Measurements from ENCODE around the gene ATP8A2. TPM values are rescaled to one million over a fixed set of nuclear protein-coding genes. Genes with fewer than 3 reads are reported as not detected.

The ATP8A2 gene
- total and polyA plus RNA-seq, 10 of the 15 experiments (the other 5 are each of a cell fraction or from before 2014, with no cell fraction given), result 0.01 to 0.04 (median 0.04) TPM; not detected in 7

DNA sequence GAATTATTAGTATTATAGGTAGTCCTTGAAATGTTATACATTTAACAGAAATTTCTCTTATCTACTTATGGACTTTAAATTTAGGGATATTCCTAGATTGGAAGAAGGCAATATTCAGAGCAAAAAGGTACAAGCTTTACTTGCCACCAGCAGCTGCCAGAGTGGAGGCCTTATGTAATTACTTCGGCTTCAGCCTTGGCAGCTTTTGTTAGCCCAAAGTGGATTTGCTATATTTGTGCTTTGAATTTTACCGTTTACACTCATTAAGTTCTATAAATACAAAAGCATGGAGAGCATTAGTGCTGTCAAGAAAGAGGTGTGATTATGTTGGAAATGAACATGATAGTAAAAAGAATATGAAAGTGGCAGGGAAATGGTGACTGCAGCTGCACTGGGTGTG is 319.9 kb downstream of the ATP8A2 start:
- Histone ChIP-seq H3K4me2 (ENCODE audit: control insufficient read depth, insufficient read depth) (no peak overlapping the region), H3K4me1 (ENCODE audit: control insufficient read depth, insufficient read depth, low read length) (no peaks in the 10 kb centered on the region), H3K9me3 (replicated peaks; ENCODE audit: control insufficient read depth, insufficient read depth, low read length) (no peaks in the 10 kb centered on the region), H3K4me3 (no peak overlapping the region), H2AFZ (ENCODE audit: control insufficient read depth, low read depth, low read length) (no peak overlapping the region), H4K20me1 (ENCODE audit: control insufficient read depth, insufficient read depth) (no peaks in the 10 kb centered on the region), H3K79me2 (ENCODE audit: control insufficient read depth, insufficient read depth, low read length) (no peaks in the 10 kb centered on the region), H3K27me3 (replicated peaks in 1 of 2; ENCODE audit: control insufficient read depth in 2 of 2, insufficient read depth in 2 of 2, low read length in 1 of 2) (no peaks in the 10 kb centered on the region), H3K9ac (ENCODE audit: control insufficient read depth, insufficient read depth, low read length) (no peak overlapping the region), H3K27ac (ENCODE audit: control insufficient read depth, insufficient read depth) (no peak overlapping the region), H3K36me3 (ENCODE audit: control insufficient read depth in 2 of 2, insufficient read depth in 2 of 2, low read length in 1 of 2) (no peaks in the 10 kb centered on the region)
- no peak for ATAC-seq
- intact Hi-C loops (cut with micrococcal nuclease; ENCODE audit: unreplicated experiment) (no loop called here), in situ Hi-C loops (cut with MboI) (no loop called here)
- ChIA-PET CTCF (no interaction called here), POLR2A (no interaction called here), RAD21 (ENCODE audit: unreplicated experiment) (no interaction called here), SMC1A (ENCODE audit: uncharacterized antibody, unreplicated experiment) (interaction anchor here (1.0 kb wide), 1 partner anchor 32 kb away, joined by 4 read pairs; no protein-coding TSS in a partner anchor)
- FAIRE-seq, result no peak
- WGBS (ENCODE audit: insufficient coverage, insufficient replicate concordance, low lambda C conversion rate, missing lambda C conversion rate), result 23% methylated on average over 2 of the region's 2 CpGs
- no peak for DNase-seq (ENCODE audit: low read depth, low spot score)
- no TSS peak for BruUV-seq (replicated peaks)
- TF ChIP-seq CHD2 (IDR thresholded peaks at IDR 0.05; ENCODE audit: borderline replicate concordance, low read depth, low read length) (no peak), SMARCA5 (IDR thresholded peaks at IDR 0.05) (no peak), ZNF622 (IDR thresholded peaks at IDR 0.05) (no peak), YBX1 (IDR thresholded peaks at IDR 0.05) (no peak), TCF12 (IDR thresholded peaks at IDR 0.05; ENCODE audit: low read depth, low read length) (no peak), ZSCAN29 (IDR thresholded peaks at IDR 0.05) (no peak), YY1 (IDR thresholded peaks at IDR 0.05; ENCODE audit: low read depth, low read length) (no peak), ZNF274 (IDR thresholded peaks at IDR 0.05; ENCODE audit: insufficient read depth, insufficient read length) (no peak), MYC (IDR thresholded peaks at IDR 0.05; ENCODE audit: insufficient read depth, insufficient read length, insufficient replicate concordance, low read length, severe bottlenecking) (no peak), CHD4 (IDR thresholded peaks at IDR 0.05) (no peak), SREBF1 (IDR thresholded peaks at IDR 0.05; ENCODE audit: low read length) (no peak), EP300 (IDR thresholded peaks at IDR 0.05; ENCODE audit: borderline replicate concordance in 1 of 2, control insufficient read depth in 1 of 2, low read depth in 2 of 2, low read length in 2 of 2) (no peak), RAD21 (IDR thresholded peaks at IDR 0.05; ENCODE audit: insufficient read depth, low read depth, low read length) (no peak), CBFB (IDR thresholded peaks at IDR 0.05; ENCODE audit: low read depth) (no peak)
- TF ChIP-seq, protein P1, sequence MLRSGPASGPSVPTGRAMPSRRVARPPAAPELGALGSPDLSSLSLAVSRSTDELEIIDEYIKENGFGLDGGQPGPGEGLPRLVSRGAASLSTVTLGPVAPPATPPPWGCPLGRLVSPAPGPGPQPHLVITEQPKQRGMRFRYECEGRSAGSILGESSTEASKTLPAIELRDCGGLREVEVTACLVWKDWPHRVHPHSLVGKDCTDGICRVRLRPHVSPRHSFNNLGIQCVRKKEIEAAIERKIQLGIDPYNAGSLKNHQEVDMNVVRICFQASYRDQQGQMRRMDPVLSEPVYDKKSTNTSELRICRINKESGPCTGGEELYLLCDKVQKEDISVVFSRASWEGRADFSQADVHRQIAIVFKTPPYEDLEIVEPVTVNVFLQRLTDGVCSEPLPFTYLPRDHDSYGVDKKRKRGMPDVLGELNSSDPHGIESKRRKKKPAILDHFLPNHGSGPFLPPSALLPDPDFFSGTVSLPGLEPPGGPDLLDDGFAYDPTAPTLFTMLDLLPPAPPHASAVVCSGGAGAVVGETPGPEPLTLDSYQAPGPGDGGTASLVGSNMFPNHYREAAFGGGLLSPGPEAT (IDR thresholded peaks at IDR 0.05; ENCODE audit: low read depth), result no peak
- TF ChIP-seq, protein P2, sequence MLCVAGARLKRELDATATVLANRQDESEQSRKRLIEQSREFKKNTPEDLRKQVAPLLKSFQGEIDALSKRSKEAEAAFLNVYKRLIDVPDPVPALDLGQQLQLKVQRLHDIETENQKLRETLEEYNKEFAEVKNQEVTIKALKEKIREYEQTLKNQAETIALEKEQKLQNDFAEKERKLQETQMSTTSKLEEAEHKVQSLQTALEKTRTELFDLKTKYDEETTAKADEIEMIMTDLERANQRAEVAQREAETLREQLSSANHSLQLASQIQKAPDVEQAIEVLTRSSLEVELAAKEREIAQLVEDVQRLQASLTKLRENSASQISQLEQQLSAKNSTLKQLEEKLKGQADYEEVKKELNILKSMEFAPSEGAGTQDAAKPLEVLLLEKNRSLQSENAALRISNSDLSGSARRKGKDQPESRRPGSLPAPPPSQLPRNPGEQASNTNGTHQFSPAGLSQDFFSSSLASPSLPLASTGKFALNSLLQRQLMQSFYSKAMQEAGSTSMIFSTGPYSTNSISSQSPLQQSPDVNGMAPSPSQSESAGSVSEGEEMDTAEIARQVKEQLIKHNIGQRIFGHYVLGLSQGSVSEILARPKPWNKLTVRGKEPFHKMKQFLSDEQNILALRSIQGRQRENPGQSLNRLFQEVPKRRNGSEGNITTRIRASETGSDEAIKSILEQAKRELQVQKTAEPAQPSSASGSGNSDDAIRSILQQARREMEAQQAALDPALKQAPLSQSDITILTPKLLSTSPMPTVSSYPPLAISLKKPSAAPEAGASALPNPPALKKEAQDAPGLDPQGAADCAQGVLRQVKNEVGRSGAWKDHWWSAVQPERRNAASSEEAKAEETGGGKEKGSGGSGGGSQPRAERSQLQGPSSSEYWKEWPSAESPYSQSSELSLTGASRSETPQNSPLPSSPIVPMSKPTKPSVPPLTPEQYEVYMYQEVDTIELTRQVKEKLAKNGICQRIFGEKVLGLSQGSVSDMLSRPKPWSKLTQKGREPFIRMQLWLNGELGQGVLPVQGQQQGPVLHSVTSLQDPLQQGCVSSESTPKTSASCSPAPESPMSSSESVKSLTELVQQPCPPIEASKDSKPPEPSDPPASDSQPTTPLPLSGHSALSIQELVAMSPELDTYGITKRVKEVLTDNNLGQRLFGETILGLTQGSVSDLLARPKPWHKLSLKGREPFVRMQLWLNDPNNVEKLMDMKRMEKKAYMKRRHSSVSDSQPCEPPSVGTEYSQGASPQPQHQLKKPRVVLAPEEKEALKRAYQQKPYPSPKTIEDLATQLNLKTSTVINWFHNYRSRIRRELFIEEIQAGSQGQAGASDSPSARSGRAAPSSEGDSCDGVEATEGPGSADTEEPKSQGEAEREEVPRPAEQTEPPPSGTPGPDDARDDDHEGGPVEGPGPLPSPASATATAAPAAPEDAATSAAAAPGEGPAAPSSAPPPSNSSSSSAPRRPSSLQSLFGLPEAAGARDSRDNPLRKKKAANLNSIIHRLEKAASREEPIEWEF (IDR thresholded peaks at IDR 0.05; ENCODE audit: insufficient replicate concordance, low read depth, low read length), result no peak
- TF ChIP-seq, protein P3, sequence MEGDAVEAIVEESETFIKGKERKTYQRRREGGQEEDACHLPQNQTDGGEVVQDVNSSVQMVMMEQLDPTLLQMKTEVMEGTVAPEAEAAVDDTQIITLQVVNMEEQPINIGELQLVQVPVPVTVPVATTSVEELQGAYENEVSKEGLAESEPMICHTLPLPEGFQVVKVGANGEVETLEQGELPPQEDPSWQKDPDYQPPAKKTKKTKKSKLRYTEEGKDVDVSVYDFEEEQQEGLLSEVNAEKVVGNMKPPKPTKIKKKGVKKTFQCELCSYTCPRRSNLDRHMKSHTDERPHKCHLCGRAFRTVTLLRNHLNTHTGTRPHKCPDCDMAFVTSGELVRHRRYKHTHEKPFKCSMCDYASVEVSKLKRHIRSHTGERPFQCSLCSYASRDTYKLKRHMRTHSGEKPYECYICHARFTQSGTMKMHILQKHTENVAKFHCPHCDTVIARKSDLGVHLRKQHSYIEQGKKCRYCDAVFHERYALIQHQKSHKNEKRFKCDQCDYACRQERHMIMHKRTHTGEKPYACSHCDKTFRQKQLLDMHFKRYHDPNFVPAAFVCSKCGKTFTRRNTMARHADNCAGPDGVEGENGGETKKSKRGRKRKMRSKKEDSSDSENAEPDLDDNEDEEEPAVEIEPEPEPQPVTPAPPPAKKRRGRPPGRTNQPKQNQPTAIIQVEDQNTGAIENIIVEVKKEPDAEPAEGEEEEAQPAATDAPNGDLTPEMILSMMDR (IDR thresholded peaks at IDR 0.05 in 2 of 3, conservative IDR thresholded peaks at IDR 0.05 in 1 of 3; ENCODE audit: control insufficient read depth in 2 of 3, extremely low read depth in 1 of 3, insufficient read depth in 1 of 3, low read depth in 3 of 3, low read length in 3 of 3), result no peak

Data from GM12878 (cell line).